NCI-H2196 (cell line): ENCODE data around the gene HOXC9.

Source experiments
- DNase-seq: peaks from one replicate; lab custom pipeline; 2025; ENCODE audit not compliant: unreplicated experiment; lab: John Stamatoyannopoulos, UW

HOXC9 gene

DNA sequence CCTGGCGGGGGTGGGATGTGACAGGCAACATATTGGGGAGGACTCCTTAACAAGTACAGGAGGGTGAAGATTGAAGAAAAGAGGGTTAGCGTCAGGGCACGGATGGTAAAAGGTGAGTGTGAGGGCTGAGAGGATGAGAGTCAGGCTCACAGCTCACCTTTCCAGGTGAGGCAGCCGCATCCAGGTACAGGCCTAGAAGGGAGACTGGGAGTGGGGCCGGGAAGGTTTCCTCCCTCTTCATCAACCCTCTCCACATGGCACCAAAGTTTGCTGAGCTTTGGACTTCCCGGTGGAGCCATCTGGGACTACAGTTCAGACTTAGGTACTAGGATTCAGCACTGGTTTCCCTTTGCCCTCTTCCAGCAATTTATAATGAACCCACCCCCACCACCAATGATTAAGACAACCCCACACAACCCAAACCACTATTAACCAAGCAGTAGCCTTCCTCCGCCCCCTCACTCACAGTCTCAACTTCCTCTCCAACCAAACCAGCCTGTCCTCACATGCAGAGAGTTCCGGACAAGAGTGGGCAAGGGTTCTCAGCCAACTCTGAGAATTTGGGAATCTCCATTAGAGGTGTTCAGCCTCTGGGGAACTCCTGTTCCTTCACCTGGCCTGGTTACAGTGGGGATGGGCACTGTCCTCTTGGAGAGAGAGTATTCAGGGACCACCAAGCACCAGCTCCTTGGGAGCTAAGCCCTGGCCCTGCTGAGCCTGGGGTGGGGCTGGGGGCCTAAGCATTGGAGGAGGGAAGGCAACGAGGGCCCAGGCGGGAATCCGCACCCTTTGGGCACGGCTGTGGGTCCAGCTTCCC, 51.3 kb downstream of the HOXC9 start:
- DNase-seq: no peak

DNA sequence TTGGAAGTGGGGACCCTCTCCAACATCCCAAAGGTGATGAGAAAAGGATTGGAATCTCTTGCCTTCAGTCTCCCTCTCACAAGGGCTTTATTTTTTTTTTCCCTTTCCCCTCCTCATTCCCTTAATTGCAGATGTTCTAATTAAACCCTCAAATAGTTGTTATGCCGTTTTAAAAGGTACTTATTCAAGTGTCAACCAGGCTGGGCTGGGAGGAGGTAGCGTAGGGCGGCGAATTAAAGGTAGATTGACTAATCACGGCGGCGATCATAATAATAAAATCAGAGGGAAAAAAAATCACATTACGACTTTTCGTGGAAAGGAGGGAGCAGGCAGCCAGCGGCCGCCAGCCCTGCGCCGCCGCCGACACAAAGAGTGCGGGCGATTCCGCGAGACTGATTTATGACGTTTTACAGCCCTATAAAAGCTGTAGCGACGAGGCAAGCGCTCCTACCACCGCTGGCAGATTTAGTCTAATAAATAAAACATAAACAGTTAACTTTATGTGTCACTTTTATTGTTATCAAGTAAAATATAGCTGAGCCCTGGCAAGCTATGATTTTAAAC, 52.0 kb downstream of the HOXC9 start:
- DNase-seq: no peak

DNA sequence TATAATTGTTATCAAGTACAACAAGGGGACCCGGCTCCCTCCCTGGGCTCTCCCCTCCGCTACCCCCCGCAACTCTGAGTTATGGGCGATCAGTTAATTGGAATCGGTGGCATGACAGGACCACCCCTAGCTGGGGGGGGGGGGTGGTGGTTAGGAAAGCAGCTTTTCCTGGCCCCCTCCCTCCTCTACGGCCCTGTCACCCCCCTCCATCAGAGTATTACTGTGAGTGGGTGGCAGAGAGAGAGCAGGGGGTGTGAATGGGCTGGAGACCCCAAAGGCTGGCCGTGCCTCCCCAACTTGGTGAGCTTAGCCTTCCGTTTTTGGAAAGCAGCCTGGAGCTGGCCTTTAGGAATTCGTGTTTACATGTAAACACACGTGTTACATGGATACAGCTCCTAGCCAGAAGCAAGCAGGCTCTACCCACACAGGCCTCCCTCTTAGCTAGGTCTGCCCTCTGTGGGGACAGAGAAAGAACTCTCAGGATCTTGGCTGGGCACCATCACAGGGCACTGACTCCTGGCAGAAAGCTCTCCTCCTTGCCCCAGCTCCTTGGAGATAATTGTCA, 52.6 kb downstream of the HOXC9 start:
- DNase-seq: no peak
